Keratinocyte (primary cell): ENCODE measurements around the gene FTO.

Experiments used
- CTCF ChIP-seq, 3 experiments: IDR thresholded peaks in 1 of 3; conservative IDR thresholded peaks in 1 of 3; optimal IDR thresholded peaks in 1 of 3; 2 replicates in 2 of 3; 3 replicates in 1 of 3; pipeline versions ENCODE3 to v1.5.1; 2011; ENCODE audit warnings: low read length in 3 of 3, mild to moderate bottlenecking in 3 of 3, moderate library complexity in 2 of 3, control low read depth in 1 of 3, inconsistent platforms in 1 of 3; ENCODE audit not compliant: insufficient read depth in 2 of 3; ENCODE audit errors: extremely low read depth in 1 of 3
- EZH2 ChIP-seq: IDR thresholded peaks from one replicate; pipeline ENCODE4 v1.6.1; 2012; ENCODE audit warnings: inconsistent platforms, mild to moderate bottlenecking, low read length, moderate library complexity

DNA sequence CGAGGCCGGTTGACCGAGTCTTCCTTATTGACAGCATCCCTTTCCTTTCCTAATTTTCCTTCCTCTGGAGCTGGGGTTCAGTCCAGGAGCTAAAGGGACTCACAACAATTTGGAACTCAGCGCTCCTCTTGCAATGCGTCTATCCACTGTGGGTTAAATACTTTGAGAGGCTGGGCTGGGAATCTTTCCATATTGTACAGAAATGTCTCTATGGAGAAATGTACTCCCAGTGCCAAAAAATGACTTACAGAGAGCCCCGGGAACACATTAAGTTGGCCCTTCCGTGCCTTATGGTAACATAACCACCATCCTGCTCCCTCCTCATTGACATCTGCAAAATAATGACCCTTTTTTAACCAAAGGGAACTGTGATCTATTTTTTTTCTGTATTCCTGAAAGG, 192.8 kb downstream of the FTO start:
- TF ChIP-seq CTCF (optimal IDR thresholded peaks at IDR 0.05 in 1 of 3, IDR thresholded peaks at IDR 0.05 in 1 of 3, conservative IDR thresholded peaks at IDR 0.05 in 1 of 3; ENCODE audit: extremely low read depth in 1 of 3, insufficient read depth in 2 of 3, low read length in 3 of 3) (no peak), EZH2 (no peak)
